OCI-LY1 (cell line): ENCODE measurements around the gene CFAP46.

Source experiments
- H2AFZ ChIP-seq: fragments of 200-600 bp; sonication (generic), shearing (Covaris generic); 2 replicates; pipeline ENCODE4 v1.6.0; 2014; ENCODE audit warnings: antibody characterized with exemption, mild to moderate bottlenecking, low read length
- H3F3A ChIP-seq: fragments of 200-600 bp; sonication (generic), shearing (Covaris generic); 2 replicates; pipeline ENCODE4 v1.6.0; 2014; ENCODE audit warnings: mild to moderate bottlenecking, antibody characterized with exemption, low read length, moderate library complexity; ENCODE audit not compliant: insufficient read depth
- H3K27ac ChIP-seq: fragments of 200-600 bp; sonication (generic); 2 replicates; pipeline ENCODE4 v1.5.1; 2014; ENCODE audit warnings: low read length, mixed run types, mild to moderate bottlenecking, low read depth; ENCODE audit not compliant: poor library complexity, severe bottlenecking
- H3K27me3 ChIP-seq: fragments of 200-600 bp; sonication (generic); 2 replicates; pipeline ENCODE4 v1.6.0; 2014; ENCODE audit warnings: antibody characterized with exemption, mild to moderate bottlenecking, low read length, moderate library complexity; ENCODE audit not compliant: insufficient read depth
- H3K36me3 ChIP-seq: fragments of 200-600 bp; sonication (generic); 2 replicates; pipeline ENCODE4 v1.6.1; 2014; ENCODE audit warnings: mild to moderate bottlenecking, antibody characterized with exemption, low read length, moderate library complexity, mixed read lengths; ENCODE audit not compliant: insufficient read depth
- H3K4me1 ChIP-seq: fragments of 200-600 bp; sonication (generic); 2 replicates; pipeline ENCODE4 v1.5.1; 2014; ENCODE audit warnings: mild to moderate bottlenecking, low read length, moderate library complexity; ENCODE audit not compliant: insufficient read depth, severe bottlenecking
- H3K4me2 ChIP-seq: fragments of 200-600 bp; sonication (generic), shearing (Covaris generic); 2 replicates; pipeline ENCODE4 v1.6.1; 2014; ENCODE audit warnings: low read length
- H3K4me3 ChIP-seq: fragments of 200-600 bp; sonication (generic); 2 replicates; pipeline ENCODE4 v1.5.1; 2014; ENCODE audit warnings: low read length, low read depth, mild to moderate bottlenecking, mixed read lengths; ENCODE audit not compliant: poor library complexity, severe bottlenecking
- H3K79me2 ChIP-seq: fragments of 200-600 bp; shearing (Covaris generic); 2 replicates; pipeline ENCODE4 v1.6.1; 2016; ENCODE audit warnings: mixed run types, low read length, mixed read lengths; ENCODE audit not compliant: insufficient read depth
- H3K9ac ChIP-seq: fragments of 200-600 bp; sonication (generic), shearing (Covaris generic); 2 replicates; pipeline ENCODE4 v1.6.1; 2014; ENCODE audit warnings: mild to moderate bottlenecking, low read length, mixed read lengths
- H3K9me2 ChIP-seq: fragments of 200-600 bp; sonication (generic), shearing (Covaris generic); 2 replicates; pipeline ENCODE4 v1.6.1; 2014; ENCODE audit warnings: low read depth, mild to moderate bottlenecking, low read length, mixed read lengths
- H3K9me3 ChIP-seq: fragments of 200-600 bp; shearing (Covaris generic); 2 replicates; pipeline ENCODE4 v1.6.1; 2014; ENCODE audit warnings: low read length, mixed read lengths
- H4K20me1 ChIP-seq: fragments of 200-600 bp; sonication (generic), shearing (Covaris generic); 2 replicates; pipeline ENCODE4 v1.6.0; 2016; ENCODE audit warnings: mild to moderate bottlenecking, low read length; ENCODE audit not compliant: insufficient read depth
- CTCF ChIP-seq: fragments of 200-600 bp; sonication (generic), shearing (Covaris generic); IDR thresholded peaks from 2 replicates; pipeline ENCODE4 v1.5.1; 2017; ENCODE audit warnings: mild to moderate bottlenecking, antibody characterized with exemption, low read length, moderate library complexity, mixed read lengths
- EZH2 ChIP-seq: fragments of 200-600 bp; sonication (generic), shearing (Covaris generic); IDR thresholded peaks from 2 replicates; pipeline ENCODE4 v1.8.0; 2017; ENCODE audit warnings: borderline replicate concordance, mixed run types, mild to moderate bottlenecking, antibody characterized with exemption, low read length, moderate library complexity, mixed read lengths

The CFAP46 gene

GRCh38 chr10:132833421-132834111 is 108.8 kb downstream of the CFAP46 start:
- Histone ChIP-seq H3K9me2 (no peaks in the 10 kb centered on the region), H3F3A (no peaks in the 10 kb centered on the region), H3K9me3 (no peaks in the 10 kb centered on the region), H3K36me3 (no peaks in the 10 kb centered on the region), H3K4me1 (no peaks in the 10 kb centered on the region), H3K27me3 (no peaks in the 10 kb centered on the region), H3K9ac (no peak overlapping the region), H3K4me3 (no peak overlapping the region), H3K4me2 (no peak overlapping the region), H3K27ac (no peak overlapping the region), H4K20me1 (no peaks in the 10 kb centered on the region), H3K79me2 (no peaks in the 10 kb centered on the region), H2AFZ (no peak overlapping the region)
- TF ChIP-seq EZH2 (no peak), CTCF (no peak)

GRCh38 chr10:132832186-132832969 is 110.0 kb downstream of the CFAP46 start:
- Histone ChIP-seq H3K79me2 (no peaks in the 10 kb centered on the region), H3K27me3 (no peaks in the 10 kb centered on the region), H3K4me3 (no peak overlapping the region), H3K4me2 (no peak overlapping the region), H3K36me3 (no peaks in the 10 kb centered on the region), H4K20me1 (no peaks in the 10 kb centered on the region), H3K9me3 (no peaks in the 10 kb centered on the region), H3K4me1 (no peaks in the 10 kb centered on the region), H3K27ac (no peak overlapping the region), H3F3A (no peaks in the 10 kb centered on the region), H2AFZ (no peak overlapping the region), H3K9ac (no peak overlapping the region), H3K9me2 (no peaks in the 10 kb centered on the region)
- TF ChIP-seq EZH2 (no peak), CTCF (no peak)

- H3K9me3 ChIP-seq, result no peaks in the 10 kb centered on the region
- H3K27ac ChIP-seq, result no peak overlapping the region
- H2AFZ ChIP-seq, result no peak overlapping the region
- H3K79me2 ChIP-seq, result no peaks in the 10 kb centered on the region
- no peaks in the 10 kb centered on the region for H3K27me3 ChIP-seq
- TF ChIP-seq CTCF, result no peak
- no peak for TF ChIP-seq EZH2
- no peaks in the 10 kb centered on the region for H3F3A ChIP-seq
- no peaks in the 10 kb centered on the region for H3K4me1 ChIP-seq
- no peaks in the 10 kb centered on the region for H3K36me3 ChIP-seq
- no peak overlapping the region for H3K4me3 ChIP-seq
- H3K9ac ChIP-seq, result no peak overlapping the region
- H3K4me2 ChIP-seq, result no peak overlapping the region
- no peaks in the 10 kb centered on the region for H3K9me2 ChIP-seq
- H4K20me1 ChIP-seq, result no peaks in the 10 kb centered on the region
These were observed 113.0 kb downstream of the CFAP46 start for GRCh38 chr10:132829403-132829802.
